Prostate gland (tissue), 2 donors: Measurements from ENCODE around the gene MRGPRG. TPM values are rescaled to one million over a fixed set of nuclear protein-coding genes. Genes with fewer than 3 reads are reported as not detected.

Experiments used
- DNase-seq: peaks from one replicate; pipeline ENCODE4 v3.0.0-alpha.2; 2019; ENCODE audit warnings: low spot score
- H3K27ac ChIP-seq, 2 donors: fragments of 200-600 bp; sonication (generic); 2 replicates each; pipeline ENCODE4 v1.5.1; 2017 to 2019
- H3K27me3 ChIP-seq: fragments of 200-600 bp; sonication (generic); replicated peaks from 2 replicates; pipeline ENCODE4 v1.5.1; 2019; ENCODE audit not compliant: insufficient read depth
- H3K36me3 ChIP-seq, 2 donors: fragments of 200-600 bp; sonication (generic); 1 replicate in 1 of 2; 2 replicates in 1 of 2; pipeline versions ENCODE4 v1.5.1 to v1.8.1; 2017 to 2019
- H3K4me1 ChIP-seq: fragments of 200-600 bp; sonication (generic); replicated peaks from 2 replicates; pipeline ENCODE4 v1.5.1; 2019
- H3K4me3 ChIP-seq, 2 donors: fragments of 200-600 bp; sonication (generic); 2 replicates each; pipeline ENCODE4 v1.5.1; 2017 to 2019
- H3K9me3 ChIP-seq: fragments of 200-600 bp; sonication (generic); 2 replicates; pipeline ENCODE4 v1.5.1; 2017
- POLR2A ChIP-seq: fragments of 450-650 bp; IDR thresholded peaks from one replicate; pipeline ENCODE4 v1.6.1; 2016; ENCODE audit warnings: antibody characterized with exemption, mild to moderate bottlenecking
- POLR2AphosphoS5 ChIP-seq: sonication (generic); formaldehyde crosslinking; IDR thresholded peaks from one replicate; pipeline ENCODE4 v1.6.1; 2017; ENCODE audit warnings: antibody characterized with exemption
- WGBS: methylation state at CpG from one replicate; pipeline ENCODE4 v1.1.5; 2018; 5-methylcytosine and 5-hydroxymethylcytosine counted together
- intact Hi-C: fragments of 100-400 bp; cut with DNase I; formaldehyde crosslinking; loops from one replicate; pipeline ENCODE4 v1.14.2; 2022
- total RNA-seq, 2 donors: library from RNA; depleted of rRNA; stranded (reverse); fragments of >200 nt; gene quantifications; one replicate each; pipeline ENCODE4 v1.1.0, GENCODE V29; 2016
- TF ChIP-seq, protein P1 (sequence below), 4 experiments: fragments of 200-600 bp in 2 of 4; fragments of 450-650 bp in 2 of 4; sonication (generic) in 2 of 4; IDR thresholded peaks; 1 replicate in 3 of 4; 2 replicates in 1 of 4; pipeline ENCODE4 v1.5.1; 2016 to 2019; ENCODE audit warnings: antibody characterized with exemption in 4 of 4, mild to moderate bottlenecking in 2 of 4, moderate library complexity in 2 of 4

MRGPRG gene
- total RNA-seq, 2 donors from 2014 or later, result 2.7 TPM; not detected in 1

- TF ChIP-seq POLR2A (no peak), POLR2AphosphoS5 (no peak)
- TF ChIP-seq, protein P1, sequence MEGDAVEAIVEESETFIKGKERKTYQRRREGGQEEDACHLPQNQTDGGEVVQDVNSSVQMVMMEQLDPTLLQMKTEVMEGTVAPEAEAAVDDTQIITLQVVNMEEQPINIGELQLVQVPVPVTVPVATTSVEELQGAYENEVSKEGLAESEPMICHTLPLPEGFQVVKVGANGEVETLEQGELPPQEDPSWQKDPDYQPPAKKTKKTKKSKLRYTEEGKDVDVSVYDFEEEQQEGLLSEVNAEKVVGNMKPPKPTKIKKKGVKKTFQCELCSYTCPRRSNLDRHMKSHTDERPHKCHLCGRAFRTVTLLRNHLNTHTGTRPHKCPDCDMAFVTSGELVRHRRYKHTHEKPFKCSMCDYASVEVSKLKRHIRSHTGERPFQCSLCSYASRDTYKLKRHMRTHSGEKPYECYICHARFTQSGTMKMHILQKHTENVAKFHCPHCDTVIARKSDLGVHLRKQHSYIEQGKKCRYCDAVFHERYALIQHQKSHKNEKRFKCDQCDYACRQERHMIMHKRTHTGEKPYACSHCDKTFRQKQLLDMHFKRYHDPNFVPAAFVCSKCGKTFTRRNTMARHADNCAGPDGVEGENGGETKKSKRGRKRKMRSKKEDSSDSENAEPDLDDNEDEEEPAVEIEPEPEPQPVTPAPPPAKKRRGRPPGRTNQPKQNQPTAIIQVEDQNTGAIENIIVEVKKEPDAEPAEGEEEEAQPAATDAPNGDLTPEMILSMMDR (IDR thresholded peaks at IDR 0.05), result no peak
- peaks cover 8% of the 10 kb centered on the region for H3K27me3 ChIP-seq
- no peaks in the 10 kb centered on the region for H3K9me3 ChIP-seq
- no peak overlapping the region for H3K4me3 ChIP-seq
- DNase-seq, result no peak
- 58% methylated on average over 16 of the region's 16 CpGs for WGBS
- no peaks in the 10 kb centered on the region for H3K4me1 ChIP-seq
- intact Hi-C loops, result no loop called here
- no peaks in the 10 kb centered on the region for H3K36me3 ChIP-seq
- no peak overlapping the region for H3K27ac ChIP-seq
Observed at GRCh38 chr11:3205261-3206155, 13.1 kb downstream of the MRGPRG start.

DNA sequence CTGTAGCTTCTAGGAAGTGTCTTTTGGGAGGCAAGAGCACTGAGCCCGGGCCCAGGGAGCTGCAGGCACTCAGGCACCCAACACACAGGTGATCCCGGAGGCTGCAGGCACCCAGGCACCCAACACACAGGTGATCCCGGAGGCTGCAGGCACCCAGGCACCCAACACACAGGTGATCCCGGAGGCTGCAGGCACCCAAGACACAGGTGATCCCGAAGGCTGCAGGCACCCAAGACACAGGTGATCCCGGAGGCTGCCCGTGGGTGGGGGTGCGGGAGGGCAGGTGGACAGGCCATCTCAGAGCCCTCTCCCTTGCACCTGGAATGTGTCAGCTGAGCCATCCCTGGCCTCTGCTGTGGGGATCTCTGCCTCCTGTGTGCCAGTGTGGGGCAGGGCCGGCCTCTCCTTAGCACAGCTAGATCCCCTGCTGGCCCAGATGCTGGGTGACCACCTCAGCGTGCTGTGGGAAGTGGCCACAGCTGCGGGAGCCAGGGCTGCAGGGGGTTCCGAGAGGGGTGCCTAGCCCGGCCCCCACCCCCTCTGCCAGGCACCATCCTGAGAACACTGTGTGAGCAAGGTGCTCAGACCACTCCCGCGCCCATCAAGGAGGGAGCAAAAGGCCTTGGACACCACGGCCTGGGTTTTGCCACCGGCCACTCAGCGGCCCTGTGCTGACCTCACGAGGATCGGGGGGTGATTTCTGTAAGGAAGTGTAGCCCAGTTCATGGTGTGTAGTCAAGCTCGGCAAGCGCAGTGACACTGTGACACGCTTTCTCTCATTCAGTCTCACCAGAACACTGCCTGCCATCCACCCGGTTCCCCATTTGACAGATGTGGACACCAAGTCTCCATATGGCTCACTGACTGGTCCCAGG is 14.2 kb downstream of the MRGPRG start:
- H3K27ac ChIP-seq, result no peak overlapping the region
- H3K27me3 ChIP-seq, result peaks cover 8% of the 10 kb centered on the region
- H3K9me3 ChIP-seq, result no peaks in the 10 kb centered on the region
- H3K4me3 ChIP-seq, result no peak overlapping the region
- no peak for TF ChIP-seq POLR2AphosphoS5
- TF ChIP-seq, protein P1 (IDR thresholded peaks at IDR 0.05), result no peak
- TF ChIP-seq POLR2A, result no peak
- intact Hi-C loops, result no loop called here
- no peak for DNase-seq
- no peaks in the 10 kb centered on the region for H3K4me1 ChIP-seq
- WGBS, result 86% methylated on average over 23 of the region's 24 CpGs
- no peaks in the 10 kb centered on the region for H3K36me3 ChIP-seq

- Histone ChIP-seq H3K36me3 (no peaks in the 10 kb centered on the region), H3K4me3 (no peak overlapping the region), H3K27me3 (peaks cover 8% of the 10 kb centered on the region), H3K9me3 (no peaks in the 10 kb centered on the region), H3K27ac (no peak overlapping the region), H3K4me1 (no peaks in the 10 kb centered on the region)
- DNase-seq, result no peak
- 4% methylated on average over 48 of the region's 51 CpGs for WGBS
- no peak for TF ChIP-seq POLR2A
- TF ChIP-seq, protein P1 (IDR thresholded peaks at IDR 0.05), result no peak
- TF ChIP-seq POLR2AphosphoS5, result no peak
- intact Hi-C loops, result no loop called here
Observed at GRCh38 chr11:3203221-3204043, 15.2 kb downstream of the MRGPRG start.

- WGBS, result 26% methylated on average over 17 of the region's 17 CpGs
- DNase-seq, result no peak
- no peaks in the 10 kb centered on the region for H3K36me3 ChIP-seq
- TF ChIP-seq POLR2A (no peak), POLR2AphosphoS5 (no peak)
- TF ChIP-seq, protein P1 (IDR thresholded peaks at IDR 0.05), result no peak
- peaks cover 8% of the 10 kb centered on the region for H3K27me3 ChIP-seq
- H3K27ac ChIP-seq, result no peak overlapping the region
- intact Hi-C loops, result no loop called here
- no peaks in the 10 kb centered on the region for H3K4me1 ChIP-seq
- H3K9me3 ChIP-seq, result no peaks in the 10 kb centered on the region
- H3K4me3 ChIP-seq, result no peak overlapping the region
Observed at GRCh38 chr11:3202759-3203158, 15.9 kb downstream of the MRGPRG start.
